GM23338 (cell line): ENCODE measurements around the gene PPFIA1. TPM values are rescaled to one million over a fixed set of nuclear protein-coding genes. Genes with fewer than 3 reads are reported as not detected.

ENCODE experiments used
- ATAC-seq: fragments of 200-7000 bp; cut with Tn5 transposase; 3 replicates; pipeline ENCODE4 v1.9.1; 2020
- DNase-seq: peaks from one replicate; pipeline ENCODE4 v3.0.0-alpha.2; 2015; ENCODE audit warnings: low spot score
- H2AFZ ChIP-seq: fragments of 200-600 bp; sonication (generic); 2 replicates; pipeline ENCODE4 v1.8.0; 2016; ENCODE audit warnings: antibody characterized with exemption, mild to moderate bottlenecking, moderate library complexity
- H3F3A ChIP-seq: fragments of 200-600 bp; sonication (generic); replicated peaks from 2 replicates; pipeline ENCODE4 v1.8.0; 2017; ENCODE audit warnings: antibody characterized with exemption, mixed run types, low read depth
- H3K27ac ChIP-seq: fragments of 200-600 bp; sonication (generic); 2 replicates; pipeline ENCODE4 v1.6.1; 2016; ENCODE audit warnings: low read depth
- H3K27me3 ChIP-seq: fragments of 200-600 bp; sonication (generic); 2 replicates; pipeline ENCODE4 v1.8.0; 2016; ENCODE audit warnings: mild to moderate bottlenecking, mixed run types, moderate library complexity; ENCODE audit not compliant: insufficient read depth
- H3K36me3 ChIP-seq: fragments of 200-600 bp; sonication (generic); 2 replicates; pipeline ENCODE4 v1.8.0; 2016; ENCODE audit warnings: mild to moderate bottlenecking; ENCODE audit not compliant: insufficient read depth
- H3K4me1 ChIP-seq: fragments of 200-600 bp; sonication (generic); 2 replicates; pipeline ENCODE4 v1.8.0; 2016; ENCODE audit warnings: mild to moderate bottlenecking, moderate library complexity; ENCODE audit not compliant: insufficient read depth
- H3K4me2 ChIP-seq: fragments of 200-600 bp; sonication (generic); 2 replicates; pipeline ENCODE4 v1.7.1; 2017; ENCODE audit warnings: mixed run types
- H3K4me3 ChIP-seq: fragments of 200-600 bp; sonication (generic); 2 replicates; pipeline ENCODE4 v1.6.1; 2016; ENCODE audit warnings: mixed run types
- H3K79me2 ChIP-seq: fragments of 200-600 bp; sonication (generic); replicated peaks from 2 replicates; pipeline ENCODE4 v1.8.0; 2017; ENCODE audit warnings: mild to moderate bottlenecking; ENCODE audit not compliant: insufficient read depth
- H3K9me2 ChIP-seq: fragments of 200-600 bp; sonication (generic); 2 replicates; pipeline ENCODE4 v1.8.0; 2017; ENCODE audit not compliant: insufficient read depth
- H4K20me1 ChIP-seq: fragments of 200-600 bp; sonication (generic); replicated peaks from 2 replicates; pipeline ENCODE4 v1.8.0; 2017; ENCODE audit warnings: mild to moderate bottlenecking; ENCODE audit not compliant: insufficient read depth
- H3K27ac Mint-ChIP-seq: 2 replicates; pipeline ENCODE4 v1.8.0; 2020; ENCODE audit warnings: inconsistent platforms, mild to moderate bottlenecking, moderate library complexity, mixed read lengths
- H3K27me3 Mint-ChIP-seq: 3 replicates; pipeline ENCODE4 v1.8.0; 2022; ENCODE audit warnings: low read depth, mild to moderate bottlenecking, moderate library complexity, mixed read lengths, inconsistent platforms; ENCODE audit not compliant: insufficient read depth, poor library complexity
- H3K36me3 Mint-ChIP-seq: 3 replicates; pipeline ENCODE4 v1.8.0; 2021; ENCODE audit warnings: low read depth, mild to moderate bottlenecking, inconsistent platforms, moderate library complexity, mixed read lengths
- H3K4me1 Mint-ChIP-seq: 3 replicates; pipeline ENCODE4 v1.8.0; 2020; ENCODE audit warnings: mild to moderate bottlenecking, inconsistent platforms, mixed read lengths
- H3K4me3 Mint-ChIP-seq: 3 replicates; pipeline ENCODE4 v1.8.0; 2021; ENCODE audit warnings: moderate library complexity, mild to moderate bottlenecking, inconsistent platforms, mixed read lengths
- H3K9me3 Mint-ChIP-seq: 3 replicates; pipeline ENCODE4 v1.8.0; 2020; ENCODE audit warnings: moderate library complexity, mild to moderate bottlenecking, inconsistent platforms, mixed read lengths
- ETS1 ChIP-seq: IDR thresholded peaks from 2 replicates; pipeline ENCODE4 v1.6.1; 2016; ENCODE audit warnings: antibody characterized with exemption
- EZH2 ChIP-seq: fragments of 200-600 bp; sonication (generic); IDR thresholded peaks from one replicate; pipeline ENCODE4 v1.8.0; 2017; ENCODE audit warnings: antibody characterized with exemption, mild to moderate bottlenecking, low read depth; ENCODE audit not compliant: unreplicated experiment
- EZH2phosphoT487 ChIP-seq: fragments of 200-600 bp; sonication (generic); IDR thresholded peaks from one replicate; pipeline ENCODE4 v1.8.1; 2018; ENCODE audit warnings: antibody characterized with exemption; ENCODE audit not compliant: unreplicated experiment
- JUNB ChIP-seq: IDR thresholded peaks from one replicate; pipeline ENCODE4 v1.6.1; 2016; ENCODE audit warnings: antibody characterized with exemption; ENCODE audit not compliant: unreplicated experiment
- NANOG ChIP-seq: IDR thresholded peaks from 2 replicates; pipeline ENCODE4 v1.6.1; 2016; ENCODE audit warnings: antibody characterized with exemption, borderline replicate concordance
- POLR2AphosphoS5 ChIP-seq: IDR thresholded peaks from 2 replicates; pipeline ENCODE4 v1.6.1; 2016; ENCODE audit warnings: antibody characterized with exemption, low read depth
- polyA plus RNA-seq: library from polyadenylated mRNA; unstranded; fragments of >200 nt; fragmentation: Nextera tagmentation; extraction: Ambion mirVana; gene quantifications from 2 replicates; pipeline ENCODE4 v1.2.1, GENCODE V29; 2016
- total RNA-seq: library from RNA; depleted of rRNA; stranded (reverse); fragments of >200 nt; shearing (Covaris generic); gene quantifications from 2 replicates; pipeline ENCODE4 v1.2.3, GENCODE V29; 2014
- TF ChIP-seq, protein P1 (sequence below), 2 experiments: fragments of 200-600 bp in 1 of 2; sonication (generic) in 1 of 2; conservative IDR thresholded peaks; 2 replicates each; pipeline versions ENCODE4 v1.5.1 to v1.6.1; 2016 to 2017; ENCODE audit warnings: antibody characterized with exemption in 2 of 2, low read depth in 2 of 2, mild to moderate bottlenecking in 2 of 2, moderate library complexity in 1 of 2
- TF ChIP-seq, protein P2 (sequence below): IDR thresholded peaks from one replicate; pipeline ENCODE4 v1.6.1; 2018; ENCODE audit warnings: antibody characterized with exemption; ENCODE audit not compliant: unreplicated experiment

The PPFIA1 gene
- total and polyA plus RNA-seq, 2 experiments from 2014 or later = 41.7 to 62.0 TPM

DNA sequence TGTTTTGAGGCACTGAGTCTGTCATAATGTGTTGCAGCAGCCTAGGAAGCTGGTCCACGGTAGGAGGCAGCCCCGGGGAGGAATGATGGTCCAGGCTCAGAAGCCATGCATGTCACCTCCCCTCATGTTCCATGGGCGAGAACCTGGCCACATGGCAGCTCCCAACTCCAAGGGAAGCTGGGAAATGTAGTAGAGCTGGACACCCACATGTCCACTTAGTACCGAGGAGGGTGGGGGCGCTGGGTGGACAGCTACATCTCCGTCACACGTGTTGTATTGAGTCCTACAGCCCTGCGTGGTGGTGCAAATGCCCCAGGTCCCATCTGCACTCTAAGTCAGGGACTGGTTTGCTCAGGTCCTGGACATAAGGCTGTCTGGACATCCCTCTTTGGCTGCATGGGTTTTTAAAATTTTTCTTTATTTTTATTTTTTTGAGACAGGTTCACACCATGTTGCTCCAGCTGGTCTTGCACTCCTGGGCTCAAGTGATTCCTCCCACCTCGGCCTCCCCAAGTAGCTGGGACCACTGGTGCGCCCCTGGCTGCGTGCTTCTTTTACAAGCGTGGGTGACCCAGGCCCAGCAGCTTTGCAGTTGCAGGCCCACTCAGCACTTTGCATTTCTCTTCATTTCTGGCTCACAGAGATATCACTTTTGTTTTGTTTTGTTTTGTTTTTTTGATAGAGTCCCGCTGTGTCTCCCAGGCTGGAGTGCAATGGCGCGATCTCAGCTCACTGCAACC lies 123.9 kb downstream of the PPFIA1 start:
- no peak overlapping the region for H3K4me2 ChIP-seq
- DNase-seq (no peak), ATAC-seq (no peak)
- Mint-ChIP-seq H3K27me3 (peaks cover 21% of the 10 kb centered on the region), H3K4me3 (no peak overlapping the region), H3K4me1 (peaks cover 28% of the 10 kb centered on the region), H3K9me3 (no peaks in the 10 kb centered on the region), H3K27ac (no peak overlapping the region), H3K36me3 (peaks cover 47% of the 10 kb centered on the region)
- peaks cover 66% of the 10 kb centered on the region for H3K79me2 ChIP-seq
- no peak overlapping the region for H2AFZ ChIP-seq
- TF ChIP-seq, protein P1, sequence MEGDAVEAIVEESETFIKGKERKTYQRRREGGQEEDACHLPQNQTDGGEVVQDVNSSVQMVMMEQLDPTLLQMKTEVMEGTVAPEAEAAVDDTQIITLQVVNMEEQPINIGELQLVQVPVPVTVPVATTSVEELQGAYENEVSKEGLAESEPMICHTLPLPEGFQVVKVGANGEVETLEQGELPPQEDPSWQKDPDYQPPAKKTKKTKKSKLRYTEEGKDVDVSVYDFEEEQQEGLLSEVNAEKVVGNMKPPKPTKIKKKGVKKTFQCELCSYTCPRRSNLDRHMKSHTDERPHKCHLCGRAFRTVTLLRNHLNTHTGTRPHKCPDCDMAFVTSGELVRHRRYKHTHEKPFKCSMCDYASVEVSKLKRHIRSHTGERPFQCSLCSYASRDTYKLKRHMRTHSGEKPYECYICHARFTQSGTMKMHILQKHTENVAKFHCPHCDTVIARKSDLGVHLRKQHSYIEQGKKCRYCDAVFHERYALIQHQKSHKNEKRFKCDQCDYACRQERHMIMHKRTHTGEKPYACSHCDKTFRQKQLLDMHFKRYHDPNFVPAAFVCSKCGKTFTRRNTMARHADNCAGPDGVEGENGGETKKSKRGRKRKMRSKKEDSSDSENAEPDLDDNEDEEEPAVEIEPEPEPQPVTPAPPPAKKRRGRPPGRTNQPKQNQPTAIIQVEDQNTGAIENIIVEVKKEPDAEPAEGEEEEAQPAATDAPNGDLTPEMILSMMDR (conservative IDR thresholded peaks at IDR 0.05; ENCODE audit: low read depth in 2 of 2) = no peak
- TF ChIP-seq ETS1 (no peak), NANOG (no peak), EZH2phosphoT487 (no peak), JUNB (no peak), POLR2AphosphoS5 (no peak), EZH2 (no peak)
- TF ChIP-seq, protein P2, sequence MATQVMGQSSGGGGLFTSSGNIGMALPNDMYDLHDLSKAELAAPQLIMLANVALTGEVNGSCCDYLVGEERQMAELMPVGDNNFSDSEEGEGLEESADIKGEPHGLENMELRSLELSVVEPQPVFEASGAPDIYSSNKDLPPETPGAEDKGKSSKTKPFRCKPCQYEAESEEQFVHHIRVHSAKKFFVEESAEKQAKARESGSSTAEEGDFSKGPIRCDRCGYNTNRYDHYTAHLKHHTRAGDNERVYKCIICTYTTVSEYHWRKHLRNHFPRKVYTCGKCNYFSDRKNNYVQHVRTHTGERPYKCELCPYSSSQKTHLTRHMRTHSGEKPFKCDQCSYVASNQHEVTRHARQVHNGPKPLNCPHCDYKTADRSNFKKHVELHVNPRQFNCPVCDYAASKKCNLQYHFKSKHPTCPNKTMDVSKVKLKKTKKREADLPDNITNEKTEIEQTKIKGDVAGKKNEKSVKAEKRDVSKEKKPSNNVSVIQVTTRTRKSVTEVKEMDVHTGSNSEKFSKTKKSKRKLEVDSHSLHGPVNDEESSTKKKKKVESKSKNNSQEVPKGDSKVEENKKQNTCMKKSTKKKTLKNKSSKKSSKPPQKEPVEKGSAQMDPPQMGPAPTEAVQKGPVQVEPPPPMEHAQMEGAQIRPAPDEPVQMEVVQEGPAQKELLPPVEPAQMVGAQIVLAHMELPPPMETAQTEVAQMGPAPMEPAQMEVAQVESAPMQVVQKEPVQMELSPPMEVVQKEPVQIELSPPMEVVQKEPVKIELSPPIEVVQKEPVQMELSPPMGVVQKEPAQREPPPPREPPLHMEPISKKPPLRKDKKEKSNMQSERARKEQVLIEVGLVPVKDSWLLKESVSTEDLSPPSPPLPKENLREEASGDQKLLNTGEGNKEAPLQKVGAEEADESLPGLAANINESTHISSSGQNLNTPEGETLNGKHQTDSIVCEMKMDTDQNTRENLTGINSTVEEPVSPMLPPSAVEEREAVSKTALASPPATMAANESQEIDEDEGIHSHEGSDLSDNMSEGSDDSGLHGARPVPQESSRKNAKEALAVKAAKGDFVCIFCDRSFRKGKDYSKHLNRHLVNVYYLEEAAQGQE = no peak
- H3K4me1 ChIP-seq = peaks cover 16% of the 10 kb centered on the region
- H3K27me3 ChIP-seq = no peaks in the 10 kb centered on the region
- H3K4me3 ChIP-seq = no peak overlapping the region
- peaks cover 8% of the 10 kb centered on the region for H4K20me1 ChIP-seq
- no peaks in the 10 kb centered on the region for H3K36me3 ChIP-seq
- H3K9me2 ChIP-seq = peaks cover 4% of the 10 kb centered on the region; the same call in 1 of the 2 replicates
- peaks cover 8% of the 10 kb centered on the region; the same call in 1 of the 2 replicates for H3F3A ChIP-seq
- H3K27ac ChIP-seq = no peak overlapping the region
